AG04450 (cell line): ENCODE results near the gene MUC12. TPM values are rescaled to one million over a fixed set of nuclear protein-coding genes. Genes with fewer than 3 reads are reported as not detected.

ENCODE experiments used
- CTCF ChIA-PET: fragments of 300-600, 350-600 bp; formaldehyde crosslinking; extraction: SDS; loops from one replicate; lab custom pipeline; 2022; ENCODE audit warnings: antibody characterized with exemption, inconsistent platforms; lab: Charles Lee
- POLR2A ChIA-PET: fragments of 350-600 bp; formaldehyde crosslinking; extraction: SDS; loops from one replicate; lab custom pipeline; 2021; ENCODE audit warnings: antibody characterized with exemption, inconsistent platforms; lab: Yijun Ruan, JAX
- DNase-seq: peaks from one replicate; pipeline ENCODE4 v3.0.0-alpha.2; 2011; ENCODE audit warnings: low read depth, low spot score
- H3K27ac ChIP-seq: one replicate; pipeline ENCODE4 v1.5.1; 2012; ENCODE audit warnings: low read depth, low read length, control low read depth
- H3K27me3 ChIP-seq: one replicate; pipeline ENCODE4 v1.6.0; 2012; ENCODE audit warnings: low read length; ENCODE audit not compliant: control insufficient read depth, insufficient read depth
- H3K4me3 ChIP-seq: 2 replicates; pipeline ENCODE4 v1.5.1; 2011; ENCODE audit warnings: mild to moderate bottlenecking, low read depth, low read length, control low read depth
- H3K9me3 ChIP-seq: 2 replicates; pipeline ENCODE4 v1.5.1; 2012; ENCODE audit warnings: low read length; ENCODE audit not compliant: control insufficient read depth, insufficient read depth
- polyA plus RNA-seq: library from polyadenylated mRNA; depleted of rRNA; stranded (reverse); fragments of >200 nt; gene quantifications from 2 replicates; pipeline ENCODE4 v1.2.3, GENCODE V29; 2011
- TF ChIP-seq, protein P1 (sequence below): IDR thresholded peaks from 2 replicates; pipeline ENCODE4 v1.5.1; 2011; ENCODE audit warnings: low read depth, low read length, control low read depth, inconsistent platforms

The MUC12 gene
- polyA plus RNA-seq, 1 experiment, result 1.8 TPM

DNA sequence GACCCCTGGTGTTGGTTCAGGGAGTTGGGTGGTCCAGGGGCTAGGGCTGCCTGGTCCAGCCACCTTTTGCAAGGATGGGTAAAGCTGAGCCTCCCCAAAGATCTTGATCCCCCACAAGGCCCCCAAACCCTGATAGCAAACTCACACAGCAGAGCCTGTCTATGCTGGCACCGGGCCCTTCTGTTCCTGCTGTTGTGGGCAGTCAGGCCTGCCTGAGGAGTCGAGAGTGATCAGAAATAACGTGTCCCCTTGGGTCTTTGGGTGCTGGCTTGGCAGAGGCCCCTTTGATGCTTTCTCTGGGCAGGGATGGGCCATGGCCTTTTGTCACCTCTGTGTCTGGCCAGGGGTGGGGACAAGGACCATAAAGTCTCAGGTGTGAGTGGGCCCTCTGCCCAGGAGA is 715 bp upstream of the MUC12 start:
- no peak for DNase-seq
- no peak overlapping the region for H3K27ac ChIP-seq
- peaks cover 11% of the 10 kb centered on the region for H3K9me3 ChIP-seq
- ChIA-PET CTCF (interaction anchor here (0.6 kb wide), 1 partner anchor 90 kb away, joined by 3 read pairs; no protein-coding TSS in a partner anchor), POLR2A (no interaction called here)
- H3K4me3 ChIP-seq, result no peak overlapping the region
- TF ChIP-seq, protein P1, sequence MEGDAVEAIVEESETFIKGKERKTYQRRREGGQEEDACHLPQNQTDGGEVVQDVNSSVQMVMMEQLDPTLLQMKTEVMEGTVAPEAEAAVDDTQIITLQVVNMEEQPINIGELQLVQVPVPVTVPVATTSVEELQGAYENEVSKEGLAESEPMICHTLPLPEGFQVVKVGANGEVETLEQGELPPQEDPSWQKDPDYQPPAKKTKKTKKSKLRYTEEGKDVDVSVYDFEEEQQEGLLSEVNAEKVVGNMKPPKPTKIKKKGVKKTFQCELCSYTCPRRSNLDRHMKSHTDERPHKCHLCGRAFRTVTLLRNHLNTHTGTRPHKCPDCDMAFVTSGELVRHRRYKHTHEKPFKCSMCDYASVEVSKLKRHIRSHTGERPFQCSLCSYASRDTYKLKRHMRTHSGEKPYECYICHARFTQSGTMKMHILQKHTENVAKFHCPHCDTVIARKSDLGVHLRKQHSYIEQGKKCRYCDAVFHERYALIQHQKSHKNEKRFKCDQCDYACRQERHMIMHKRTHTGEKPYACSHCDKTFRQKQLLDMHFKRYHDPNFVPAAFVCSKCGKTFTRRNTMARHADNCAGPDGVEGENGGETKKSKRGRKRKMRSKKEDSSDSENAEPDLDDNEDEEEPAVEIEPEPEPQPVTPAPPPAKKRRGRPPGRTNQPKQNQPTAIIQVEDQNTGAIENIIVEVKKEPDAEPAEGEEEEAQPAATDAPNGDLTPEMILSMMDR, result no peak
- peaks cover 49% of the 10 kb centered on the region for H3K27me3 ChIP-seq

DNA sequence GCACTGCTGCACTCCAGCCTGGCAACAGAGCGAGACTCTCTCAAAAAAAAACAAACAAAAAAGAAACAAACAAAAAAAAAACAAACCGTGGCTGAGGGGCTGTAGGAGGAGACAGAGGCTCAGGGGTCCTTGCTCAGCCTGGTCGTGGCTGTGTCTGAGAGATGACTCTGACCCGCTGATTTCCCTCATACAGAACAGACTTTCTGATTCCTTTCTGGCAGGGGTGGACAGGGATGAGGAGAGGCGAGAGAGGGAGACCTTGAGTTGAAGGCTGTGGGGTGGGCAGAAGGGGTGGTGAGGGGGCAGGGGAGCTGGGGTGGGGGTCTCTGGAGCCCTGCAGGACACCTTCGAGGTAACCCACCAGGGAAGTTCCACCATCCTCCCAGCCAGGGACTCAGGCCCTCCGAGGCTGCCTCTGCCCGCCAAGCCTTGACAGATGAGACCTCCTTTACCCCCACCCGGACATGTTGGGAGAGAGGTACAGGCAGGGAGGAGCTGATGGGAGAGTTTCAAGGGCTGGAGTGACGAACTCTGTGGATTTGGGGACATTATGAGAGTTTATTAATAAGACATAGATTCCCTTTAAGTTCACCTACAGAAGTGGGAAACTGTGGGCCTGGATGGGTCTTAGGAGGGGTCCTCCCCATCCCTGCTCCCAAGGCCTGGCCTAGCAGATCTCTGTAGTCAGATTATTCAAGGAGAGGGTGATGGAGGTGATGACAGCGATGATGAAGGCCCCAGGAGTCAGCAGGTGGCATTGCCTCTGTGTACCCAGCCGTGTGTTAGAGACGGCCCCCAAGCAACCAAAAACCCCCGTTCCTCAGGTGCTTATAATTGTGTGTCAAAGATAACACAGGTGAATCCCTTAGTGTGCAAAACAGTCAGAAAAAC is 2.0 kb downstream of the MUC12 start:
- DNase-seq, result no peak
- H3K27me3 ChIP-seq, result peaks cover 34% of the 10 kb centered on the region
- H3K27ac ChIP-seq, result no peak overlapping the region
- no peak overlapping the region for H3K4me3 ChIP-seq
- CTCF ChIA-PET, result no interaction called here
- TF ChIP-seq, protein P1, result no peak
- POLR2A ChIA-PET, result interaction anchor here (0.6 kb wide), 1 partner anchor 337 kb away, joined by 5 read pairs; no protein-coding TSS in a partner anchor
- peaks cover 23% of the 10 kb centered on the region for H3K9me3 ChIP-seq

- ChIA-PET CTCF (interaction anchor here (0.8 kb wide), 1 partner anchor 106 kb away, joined by 3 read pairs; no protein-coding TSS in a partner anchor), POLR2A (interaction anchor here (0.6 kb wide), 1 partner anchor 336 kb away, joined by 5 read pairs; no protein-coding TSS in a partner anchor)
- TF ChIP-seq, protein P1, result no peak
- H3K27ac ChIP-seq, result no peak overlapping the region
- H3K27me3 ChIP-seq, result peaks cover 29% of the 10 kb centered on the region
- no peak for DNase-seq
- H3K9me3 ChIP-seq, result peaks cover 21% of the 10 kb centered on the region
- no peak overlapping the region for H3K4me3 ChIP-seq
Measured at GRCh38 chr7:100972002-100972347, 2.6 kb downstream of the MUC12 start.

- Histone ChIP-seq H3K9me3 (peaks cover 20% of the 10 kb centered on the region), H3K4me3 (no peak overlapping the region), H3K27me3 (peaks cover 18% of the 10 kb centered on the region), H3K27ac (no peak overlapping the region)
- CTCF ChIA-PET, result no interaction called here
- TF ChIP-seq, protein P1, result no peak
- POLR2A ChIA-PET, result interaction anchor here (0.6 kb wide), 1 partner anchor 168 kb away, joined by 5 read pairs; no protein-coding TSS in a partner anchor
- DNase-seq, result no peak
Measured at GRCh38 chr7:100974021-100974420, 4.7 kb downstream of the MUC12 start.

GRCh38 chr7:100975371-100975821 is 6.0 kb downstream of the MUC12 start:
- POLR2A ChIA-PET, result no interaction called here

More at GRCh38 chr7:100975371-100975821, 6.0 kb downstream of the MUC12 start:
- DNase-seq, result no peak
- peaks cover 14% of the 10 kb centered on the region for H3K27me3 ChIP-seq
- H3K9me3 ChIP-seq, result peaks cover 20% of the 10 kb centered on the region
- no peak overlapping the region for H3K4me3 ChIP-seq
- H3K27ac ChIP-seq, result no peak overlapping the region
- CTCF ChIA-PET, result interaction anchor here (1.3 kb wide), 1 partner anchor 10 kb away, joined by 3 read pairs; no protein-coding TSS in a partner anchor
- TF ChIP-seq, protein P1, result no peak
